ENCODE results near the gene C19orf25. TPM values are rescaled to one million over a fixed set of nuclear protein-coding genes. Genes with fewer than 3 reads are reported as not detected.

Gene C19orf25
- total and polyA plus RNA-seq, 9 of the 15 experiments (the other 6 are each of a cell fraction or from before 2014, with no cell fraction given), result 0.79 to 96.0 (median 36.1) TPM

DNA sequence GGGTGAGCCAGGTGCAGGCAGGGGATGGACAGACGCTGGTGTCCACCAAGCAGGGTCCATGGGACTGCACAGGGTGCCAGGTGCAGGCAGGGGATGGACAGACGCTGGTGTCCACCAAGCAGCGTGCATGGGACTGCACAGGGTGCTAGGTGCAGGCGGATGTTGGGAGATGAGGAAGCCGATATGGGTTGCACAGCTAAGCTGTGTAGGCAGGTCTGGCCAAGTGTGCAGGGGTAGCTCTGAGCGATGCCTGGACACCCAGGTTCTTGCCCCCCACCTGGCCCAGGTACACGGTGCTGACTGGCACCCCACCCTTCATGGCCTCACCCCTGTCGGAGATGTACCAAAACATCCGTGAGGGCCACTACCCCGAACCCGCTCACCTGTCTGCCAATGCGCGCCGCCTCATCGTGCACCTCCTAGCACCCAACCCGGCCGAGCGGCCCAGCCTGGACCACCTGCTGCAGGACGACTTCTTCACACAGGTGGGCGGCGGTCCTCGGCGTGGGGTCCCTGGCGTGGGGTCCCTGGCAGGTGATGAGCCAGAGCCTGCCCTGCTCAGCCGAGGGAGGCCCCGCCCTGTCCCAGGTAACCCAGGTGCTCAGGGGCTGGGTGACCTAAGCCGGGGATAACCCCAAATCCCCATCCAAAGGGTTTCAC is 48.8 kb upstream of the C19orf25 start (continued):
- TF ChIP-seq, protein P1, sequence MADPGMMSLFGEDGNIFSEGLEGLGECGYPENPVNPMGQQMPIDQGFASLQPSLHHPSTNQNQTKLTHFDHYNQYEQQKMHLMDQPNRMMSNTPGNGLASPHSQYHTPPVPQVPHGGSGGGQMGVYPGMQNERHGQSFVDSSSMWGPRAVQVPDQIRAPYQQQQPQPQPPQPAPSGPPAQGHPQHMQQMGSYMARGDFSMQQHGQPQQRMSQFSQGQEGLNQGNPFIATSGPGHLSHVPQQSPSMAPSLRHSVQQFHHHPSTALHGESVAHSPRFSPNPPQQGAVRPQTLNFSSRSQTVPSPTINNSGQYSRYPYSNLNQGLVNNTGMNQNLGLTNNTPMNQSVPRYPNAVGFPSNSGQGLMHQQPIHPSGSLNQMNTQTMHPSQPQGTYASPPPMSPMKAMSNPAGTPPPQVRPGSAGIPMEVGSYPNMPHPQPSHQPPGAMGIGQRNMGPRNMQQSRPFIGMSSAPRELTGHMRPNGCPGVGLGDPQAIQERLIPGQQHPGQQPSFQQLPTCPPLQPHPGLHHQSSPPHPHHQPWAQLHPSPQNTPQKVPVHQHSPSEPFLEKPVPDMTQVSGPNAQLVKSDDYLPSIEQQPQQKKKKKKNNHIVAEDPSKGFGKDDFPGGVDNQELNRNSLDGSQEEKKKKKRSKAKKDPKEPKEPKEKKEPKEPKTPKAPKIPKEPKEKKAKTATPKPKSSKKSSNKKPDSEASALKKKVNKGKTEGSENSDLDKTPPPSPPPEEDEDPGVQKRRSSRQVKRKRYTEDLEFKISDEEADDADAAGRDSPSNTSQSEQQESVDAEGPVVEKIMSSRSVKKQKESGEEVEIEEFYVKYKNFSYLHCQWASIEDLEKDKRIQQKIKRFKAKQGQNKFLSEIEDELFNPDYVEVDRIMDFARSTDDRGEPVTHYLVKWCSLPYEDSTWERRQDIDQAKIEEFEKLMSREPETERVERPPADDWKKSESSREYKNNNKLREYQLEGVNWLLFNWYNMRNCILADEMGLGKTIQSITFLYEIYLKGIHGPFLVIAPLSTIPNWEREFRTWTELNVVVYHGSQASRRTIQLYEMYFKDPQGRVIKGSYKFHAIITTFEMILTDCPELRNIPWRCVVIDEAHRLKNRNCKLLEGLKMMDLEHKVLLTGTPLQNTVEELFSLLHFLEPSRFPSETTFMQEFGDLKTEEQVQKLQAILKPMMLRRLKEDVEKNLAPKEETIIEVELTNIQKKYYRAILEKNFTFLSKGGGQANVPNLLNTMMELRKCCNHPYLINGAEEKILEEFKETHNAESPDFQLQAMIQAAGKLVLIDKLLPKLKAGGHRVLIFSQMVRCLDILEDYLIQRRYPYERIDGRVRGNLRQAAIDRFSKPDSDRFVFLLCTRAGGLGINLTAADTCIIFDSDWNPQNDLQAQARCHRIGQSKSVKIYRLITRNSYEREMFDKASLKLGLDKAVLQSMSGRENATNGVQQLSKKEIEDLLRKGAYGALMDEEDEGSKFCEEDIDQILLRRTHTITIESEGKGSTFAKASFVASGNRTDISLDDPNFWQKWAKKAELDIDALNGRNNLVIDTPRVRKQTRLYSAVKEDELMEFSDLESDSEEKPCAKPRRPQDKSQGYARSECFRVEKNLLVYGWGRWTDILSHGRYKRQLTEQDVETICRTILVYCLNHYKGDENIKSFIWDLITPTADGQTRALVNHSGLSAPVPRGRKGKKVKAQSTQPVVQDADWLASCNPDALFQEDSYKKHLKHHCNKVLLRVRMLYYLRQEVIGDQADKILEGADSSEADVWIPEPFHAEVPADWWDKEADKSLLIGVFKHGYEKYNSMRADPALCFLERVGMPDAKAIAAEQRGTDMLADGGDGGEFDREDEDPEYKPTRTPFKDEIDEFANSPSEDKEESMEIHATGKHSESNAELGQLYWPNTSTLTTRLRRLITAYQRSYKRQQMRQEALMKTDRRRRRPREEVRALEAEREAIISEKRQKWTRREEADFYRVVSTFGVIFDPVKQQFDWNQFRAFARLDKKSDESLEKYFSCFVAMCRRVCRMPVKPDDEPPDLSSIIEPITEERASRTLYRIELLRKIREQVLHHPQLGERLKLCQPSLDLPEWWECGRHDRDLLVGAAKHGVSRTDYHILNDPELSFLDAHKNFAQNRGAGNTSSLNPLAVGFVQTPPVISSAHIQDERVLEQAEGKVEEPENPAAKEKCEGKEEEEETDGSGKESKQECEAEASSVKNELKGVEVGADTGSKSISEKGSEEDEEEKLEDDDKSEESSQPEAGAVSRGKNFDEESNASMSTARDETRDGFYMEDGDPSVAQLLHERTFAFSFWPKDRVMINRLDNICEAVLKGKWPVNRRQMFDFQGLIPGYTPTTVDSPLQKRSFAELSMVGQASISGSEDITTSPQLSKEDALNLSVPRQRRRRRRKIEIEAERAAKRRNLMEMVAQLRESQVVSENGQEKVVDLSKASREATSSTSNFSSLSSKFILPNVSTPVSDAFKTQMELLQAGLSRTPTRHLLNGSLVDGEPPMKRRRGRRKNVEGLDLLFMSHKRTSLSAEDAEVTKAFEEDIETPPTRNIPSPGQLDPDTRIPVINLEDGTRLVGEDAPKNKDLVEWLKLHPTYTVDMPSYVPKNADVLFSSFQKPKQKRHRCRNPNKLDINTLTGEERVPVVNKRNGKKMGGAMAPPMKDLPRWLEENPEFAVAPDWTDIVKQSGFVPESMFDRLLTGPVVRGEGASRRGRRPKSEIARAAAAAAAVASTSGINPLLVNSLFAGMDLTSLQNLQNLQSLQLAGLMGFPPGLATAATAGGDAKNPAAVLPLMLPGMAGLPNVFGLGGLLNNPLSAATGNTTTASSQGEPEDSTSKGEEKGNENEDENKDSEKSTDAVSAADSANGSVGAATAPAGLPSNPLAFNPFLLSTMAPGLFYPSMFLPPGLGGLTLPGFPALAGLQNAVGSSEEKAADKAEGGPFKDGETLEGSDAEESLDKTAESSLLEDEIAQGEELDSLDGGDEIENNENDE (IDR thresholded peaks at IDR 0.05; ENCODE audit: low read depth, low read length), result no peak
- TF ChIP-seq, protein P2, sequence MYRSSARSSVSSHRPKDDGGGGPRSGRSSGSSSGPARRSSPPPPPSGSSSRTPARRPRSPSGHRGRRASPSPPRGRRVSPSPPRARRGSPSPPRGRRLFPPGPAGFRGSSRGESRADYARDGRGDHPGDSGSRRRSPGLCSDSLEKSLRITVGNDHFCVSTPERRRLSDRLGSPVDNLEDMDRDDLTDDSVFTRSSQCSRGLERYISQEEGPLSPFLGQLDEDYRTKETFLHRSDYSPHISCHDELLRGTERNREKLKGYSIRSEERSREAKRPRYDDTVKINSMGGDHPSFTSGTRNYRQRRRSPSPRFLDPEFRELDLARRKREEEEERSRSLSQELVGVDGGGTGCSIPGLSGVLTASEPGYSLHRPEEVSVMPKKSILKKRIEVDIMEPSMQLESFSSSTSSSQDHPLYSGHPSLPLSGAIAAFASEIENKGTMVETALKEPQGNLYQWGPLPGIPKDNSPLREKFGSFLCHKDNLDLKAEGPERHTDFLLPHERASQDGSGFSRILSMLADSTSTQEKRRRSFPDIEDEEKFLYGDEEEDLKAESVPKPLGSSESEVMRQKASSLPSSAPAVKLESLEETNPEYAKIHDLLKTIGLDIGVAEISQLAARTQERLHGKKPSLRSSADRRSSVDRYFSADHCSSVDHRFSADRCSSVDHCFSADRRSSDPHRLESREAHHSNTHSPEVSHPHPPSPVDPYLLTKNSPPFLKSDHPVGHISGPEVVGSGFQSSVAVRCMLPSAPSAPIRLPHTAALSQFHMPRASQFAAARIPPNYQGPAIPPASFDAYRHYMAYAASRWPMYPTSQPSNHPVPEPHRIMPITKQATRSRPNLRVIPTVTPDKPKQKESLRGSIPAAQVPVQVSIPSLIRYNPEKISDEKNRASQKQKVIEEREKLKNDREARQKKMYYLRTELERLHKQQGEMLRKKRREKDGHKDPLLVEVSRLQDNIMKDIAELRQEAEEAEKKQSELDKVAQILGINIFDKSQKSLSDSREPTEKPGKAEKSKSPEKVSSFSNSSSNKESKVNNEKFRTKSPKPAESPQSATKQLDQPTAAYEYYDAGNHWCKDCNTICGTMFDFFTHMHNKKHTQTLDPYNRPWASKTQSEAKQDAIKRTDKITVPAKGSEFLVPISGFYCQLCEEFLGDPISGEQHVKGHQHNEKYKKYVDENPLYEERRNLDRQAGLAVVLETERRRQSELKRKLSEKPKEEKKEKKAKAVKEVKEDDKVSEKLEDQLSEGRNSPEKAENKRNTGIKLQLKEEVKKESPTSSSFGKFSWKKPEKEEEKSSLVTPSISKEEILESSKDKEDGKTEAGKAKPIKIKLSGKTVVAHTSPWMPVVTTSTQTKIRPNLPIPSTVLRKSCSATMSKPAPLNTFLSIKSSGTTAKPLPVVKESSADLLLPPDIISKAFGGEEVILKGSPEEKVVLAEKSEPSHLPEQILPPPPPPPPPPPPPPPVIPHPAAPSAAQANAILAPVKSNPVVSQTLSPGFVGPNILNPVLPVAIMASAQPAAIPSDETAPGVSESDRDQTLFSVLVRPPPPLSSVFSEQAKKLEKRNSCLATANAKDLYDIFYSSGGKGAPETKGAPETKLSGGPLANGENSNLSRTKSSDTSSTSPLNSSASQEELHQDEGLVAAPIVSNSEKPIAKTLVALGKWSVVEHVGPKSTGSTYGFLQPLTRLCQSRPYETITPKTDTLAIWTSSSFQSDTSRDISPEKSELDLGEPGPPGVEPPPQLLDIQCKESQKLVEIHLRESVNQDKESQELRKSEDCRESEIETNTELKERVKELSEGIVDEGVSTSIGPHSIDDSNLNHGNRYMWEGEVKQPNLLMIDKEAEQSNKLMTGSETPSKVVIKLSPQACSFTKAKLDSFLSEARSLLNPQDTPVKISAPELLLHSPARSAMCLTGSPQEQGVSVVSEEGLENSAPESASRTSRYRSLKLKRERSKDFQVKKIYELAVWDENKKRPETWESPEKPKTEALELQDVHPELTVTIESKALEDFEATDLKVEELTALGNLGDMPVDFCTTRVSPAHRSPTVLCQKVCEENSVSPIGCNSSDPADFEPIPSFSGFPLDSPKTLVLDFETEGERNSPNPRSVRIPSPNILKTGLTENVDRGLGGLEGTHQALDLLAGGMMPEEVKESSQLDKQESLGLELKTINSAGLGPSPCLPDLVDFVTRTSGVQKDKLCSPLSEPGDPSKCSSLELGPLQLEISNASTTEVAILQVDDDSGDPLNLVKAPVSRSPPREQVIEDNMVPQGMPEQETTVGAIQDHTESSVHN (IDR thresholded peaks at IDR 0.05; ENCODE audit: borderline replicate concordance in 1 of 2, low read depth in 1 of 2), result no peak
- TF ChIP-seq TFAP4 (CRISPR knock-in tag; IDR thresholded peaks at IDR 0.05; ENCODE audit: borderline replicate concordance) (no peak), STAG1 (CRISPR knock-in tag; IDR thresholded peaks at IDR 0.05; ENCODE audit: borderline replicate concordance) (no peak), ZNF644 (tag; IDR thresholded peaks at IDR 0.05; ENCODE audit: low read depth) (no peak)

Measured in K562 (cell line).